SU-DHL-6 (cell line): ENCODE measurements around the gene ITIH5.

Experiments used
- H2AFZ ChIP-seq: fragments of 200-600 bp; sonication (generic); 2 replicates; pipeline ENCODE4 v1.6.1; 2014; ENCODE audit warnings: low read depth, mild to moderate bottlenecking, moderate library complexity, mixed read lengths, antibody characterized with exemption, low read length; ENCODE audit not compliant: severe bottlenecking
- H3F3A ChIP-seq: fragments of 200-600 bp; shearing (Covaris generic); 2 replicates; pipeline ENCODE4 v1.6.0; 2016; ENCODE audit warnings: antibody characterized with exemption, mild to moderate bottlenecking; ENCODE audit not compliant: insufficient read depth
- H3K27ac ChIP-seq: fragments of 200-600 bp; sonication (generic); 2 replicates; pipeline ENCODE4 v1.5.1; 2016; ENCODE audit warnings: low read depth, mild to moderate bottlenecking, low read length, moderate library complexity, mixed read lengths
- H3K27me3 ChIP-seq: fragments of 200-600 bp; sonication (generic), shearing (Covaris generic); 2 replicates; pipeline ENCODE4 v1.6.0; 2014; ENCODE audit warnings: mild to moderate bottlenecking, low read length
- H3K36me3 ChIP-seq: fragments of 200-600 bp; sonication (generic); 2 replicates; pipeline ENCODE4 v1.6.1; 2014; ENCODE audit warnings: mild to moderate bottlenecking, low read length, mixed read lengths
- H3K4me2 ChIP-seq: fragments of 300-600, 200-600 bp; shearing (Covaris generic), sonication (generic); 2 replicates; pipeline ENCODE4 v1.6.0; 2014; ENCODE audit warnings: low read length, low read depth, mild to moderate bottlenecking; ENCODE audit not compliant: poor library complexity, severe bottlenecking
- H3K4me3 ChIP-seq: fragments of 200-600 bp; sonication (generic); 2 replicates; pipeline ENCODE4 v1.5.1; 2014; ENCODE audit warnings: antibody characterized with exemption, low read length, mild to moderate bottlenecking, mixed read lengths; ENCODE audit not compliant: insufficient read depth, poor library complexity, severe bottlenecking
- H3K79me2 ChIP-seq: fragments of 200-600 bp; sonication (generic); 2 replicates; pipeline ENCODE4 v1.6.1; 2014; ENCODE audit warnings: mild to moderate bottlenecking, low read length, moderate library complexity; ENCODE audit not compliant: insufficient read depth
- H3K9ac ChIP-seq: fragments of 200-600 bp; sonication (generic); 2 replicates; pipeline ENCODE4 v1.7.0; 2014; ENCODE audit warnings: mild to moderate bottlenecking, low read length
- H3K9me2 ChIP-seq: fragments of 200-600 bp; sonication (generic); replicated peaks from 2 replicates; pipeline ENCODE4 v1.6.1; 2014; ENCODE audit warnings: low read length; ENCODE audit not compliant: insufficient read depth
- H3K9me3 ChIP-seq: fragments of 200-600 bp; sonication (generic); 2 replicates; pipeline ENCODE4 v1.6.1; 2014; ENCODE audit warnings: low read length, mixed read lengths; ENCODE audit not compliant: insufficient read depth
- H4K20me1 ChIP-seq: fragments of 200-600 bp; sonication (generic); 2 replicates; pipeline ENCODE4 v1.6.1; 2014; ENCODE audit warnings: low read depth, mild to moderate bottlenecking, antibody characterized with exemption, low read length, moderate library complexity, mixed read lengths
- EZH2phosphoT487 ChIP-seq: fragments of 200-600 bp; sonication (generic), shearing (Covaris generic); conservative IDR thresholded peaks from 2 replicates; pipeline ENCODE4 v1.6.1; 2018; ENCODE audit warnings: mild to moderate bottlenecking, antibody characterized with exemption, low read length, moderate library complexity, mixed read lengths
- TF ChIP-seq, protein P1 (sequence below): fragments of 200-600 bp; sonication (generic); IDR thresholded peaks from one replicate; pipeline ENCODE4 v1.5.1; 2017; ENCODE audit warnings: antibody characterized with exemption, mild to moderate bottlenecking, low read length, moderate library complexity; ENCODE audit not compliant: insufficient read depth, poor library complexity, severe bottlenecking

Gene ITIH5

GRCh38 chr10:7608001-7608400 is 58.8 kb downstream of the ITIH5 start:
- Histone ChIP-seq H3K9me3 (no peaks in the 10 kb centered on the region), H2AFZ (no peak overlapping the region), H3K27me3 (no peaks in the 10 kb centered on the region), H3K4me3 (no peak overlapping the region), H4K20me1 (no peaks in the 10 kb centered on the region), H3K36me3 (no peaks in the 10 kb centered on the region), H3K9me2 (no peaks in the 10 kb centered on the region), H3K27ac (no peak overlapping the region), H3K4me2 (no peak overlapping the region), H3F3A (no peaks in the 10 kb centered on the region), H3K79me2 (no peaks in the 10 kb centered on the region), H3K9ac (no peak overlapping the region)
- TF ChIP-seq EZH2phosphoT487 = no peak
- TF ChIP-seq, protein P1, sequence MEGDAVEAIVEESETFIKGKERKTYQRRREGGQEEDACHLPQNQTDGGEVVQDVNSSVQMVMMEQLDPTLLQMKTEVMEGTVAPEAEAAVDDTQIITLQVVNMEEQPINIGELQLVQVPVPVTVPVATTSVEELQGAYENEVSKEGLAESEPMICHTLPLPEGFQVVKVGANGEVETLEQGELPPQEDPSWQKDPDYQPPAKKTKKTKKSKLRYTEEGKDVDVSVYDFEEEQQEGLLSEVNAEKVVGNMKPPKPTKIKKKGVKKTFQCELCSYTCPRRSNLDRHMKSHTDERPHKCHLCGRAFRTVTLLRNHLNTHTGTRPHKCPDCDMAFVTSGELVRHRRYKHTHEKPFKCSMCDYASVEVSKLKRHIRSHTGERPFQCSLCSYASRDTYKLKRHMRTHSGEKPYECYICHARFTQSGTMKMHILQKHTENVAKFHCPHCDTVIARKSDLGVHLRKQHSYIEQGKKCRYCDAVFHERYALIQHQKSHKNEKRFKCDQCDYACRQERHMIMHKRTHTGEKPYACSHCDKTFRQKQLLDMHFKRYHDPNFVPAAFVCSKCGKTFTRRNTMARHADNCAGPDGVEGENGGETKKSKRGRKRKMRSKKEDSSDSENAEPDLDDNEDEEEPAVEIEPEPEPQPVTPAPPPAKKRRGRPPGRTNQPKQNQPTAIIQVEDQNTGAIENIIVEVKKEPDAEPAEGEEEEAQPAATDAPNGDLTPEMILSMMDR = no peak

DNA sequence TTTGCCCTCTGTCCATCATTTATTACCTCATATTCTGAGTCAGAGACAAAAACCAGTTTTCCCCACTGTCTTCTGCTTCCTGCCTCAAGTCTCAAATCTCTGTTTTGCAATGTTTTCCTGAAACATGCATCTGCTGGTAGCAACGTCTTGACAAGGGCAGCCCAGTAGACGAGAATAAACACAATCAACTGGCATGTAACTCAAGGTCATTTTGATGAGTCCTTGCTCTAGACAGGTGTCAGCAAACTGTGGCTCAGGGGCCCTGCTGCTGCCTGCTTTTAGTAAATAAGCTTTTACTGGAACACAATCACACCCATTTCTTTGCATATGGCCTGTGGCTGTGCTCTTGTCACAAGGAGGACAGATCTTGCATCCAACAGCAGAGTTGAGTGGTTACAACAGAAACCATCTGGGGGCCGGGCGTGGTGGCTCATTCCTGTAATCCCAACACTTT is 59.8 kb downstream of the ITIH5 start:
- H3K79me2 ChIP-seq = no peaks in the 10 kb centered on the region
- no peak overlapping the region for H3K4me3 ChIP-seq
- TF ChIP-seq EZH2phosphoT487 = no peak
- TF ChIP-seq, protein P1 = no peak
- no peaks in the 10 kb centered on the region for H3K9me2 ChIP-seq
- no peak overlapping the region for H3K9ac ChIP-seq
- no peaks in the 10 kb centered on the region for H3K36me3 ChIP-seq
- H3K27me3 ChIP-seq = no peaks in the 10 kb centered on the region
- H4K20me1 ChIP-seq = no peaks in the 10 kb centered on the region
- H3K9me3 ChIP-seq = no peaks in the 10 kb centered on the region
- H3K27ac ChIP-seq = no peak overlapping the region
- H3F3A ChIP-seq = no peaks in the 10 kb centered on the region
- H2AFZ ChIP-seq = no peak overlapping the region
- no peak overlapping the region for H3K4me2 ChIP-seq

GRCh38 chr10:7605565-7606295 is 61.0 kb downstream of the ITIH5 start:
- Histone ChIP-seq H3K9ac (no peak overlapping the region), H3F3A (no peaks in the 10 kb centered on the region), H3K9me2 (no peaks in the 10 kb centered on the region), H3K4me3 (no peak overlapping the region), H3K27ac (no peak overlapping the region), H3K27me3 (no peaks in the 10 kb centered on the region), H3K9me3 (no peaks in the 10 kb centered on the region), H4K20me1 (no peaks in the 10 kb centered on the region), H2AFZ (no peak overlapping the region), H3K36me3 (no peaks in the 10 kb centered on the region), H3K4me2 (no peak overlapping the region), H3K79me2 (no peaks in the 10 kb centered on the region)
- TF ChIP-seq EZH2phosphoT487 = no peak
- TF ChIP-seq, protein P1 = no peak
